Sigmoid colon (tissue), 7 donors: ENCODE measurements around the gene SRPK3. TPM values are rescaled to one million over a fixed set of nuclear protein-coding genes. Genes with fewer than 3 reads are reported as not detected.

Experiments used
- DNase-seq: peaks from one replicate; pipeline ENCODE4 v3.0.0-alpha.2; 2019
- H3K27ac ChIP-seq, 4 donors: fragments of 200-600 bp; sonication (generic); one replicate each; pipeline ENCODE4 v1.5.1; 2016 to 2019; ENCODE audit warnings: mild to moderate bottlenecking in 1 of 4
- H3K27me3 ChIP-seq, 3 donors: fragments of 200-600 bp; sonication (generic); one replicate each; pipeline ENCODE4 v1.5.1; 2019; ENCODE audit warnings: mild to moderate bottlenecking in 1 of 3
- H3K36me3 ChIP-seq, 4 donors: fragments of 200-600 bp; sonication (generic); one replicate each; pipeline ENCODE4 v1.5.1; 2016 to 2019
- H3K4me1 ChIP-seq, 4 donors: fragments of 200-600 bp; sonication (generic); one replicate each; pipeline ENCODE4 v1.5.1; 2017 to 2019
- H3K4me3 ChIP-seq, 4 donors: fragments of 200-600 bp; sonication (generic); one replicate each; pipeline ENCODE4 v1.5.1; 2017 to 2019; ENCODE audit warnings: mild to moderate bottlenecking in 2 of 4, moderate library complexity in 1 of 4
- H3K9me3 ChIP-seq, 4 donors: fragments of 200-600 bp in 3 of 4; sonication (generic) in 3 of 4; one replicate each; pipeline versions ENCODE4 v1.5.1 to v1.6.1; 2013 to 2019
- EP300 ChIP-seq, 4 donors: sonication (generic); formaldehyde crosslinking; IDR thresholded peaks; one replicate each; pipeline ENCODE4 v1.6.1; 2017; ENCODE audit warnings: antibody characterized with exemption in 4 of 4
- POLR2A ChIP-seq, 2 donors: fragments of 450-650 bp; IDR thresholded peaks; one replicate each; pipeline ENCODE4 v1.6.1; 2016; ENCODE audit warnings: antibody characterized with exemption in 2 of 2, mild to moderate bottlenecking in 2 of 2, moderate library complexity in 2 of 2
- POLR2AphosphoS5 ChIP-seq, 4 donors: sonication (generic); formaldehyde crosslinking; IDR thresholded peaks; one replicate each; pipeline ENCODE4 v1.6.1; 2017; ENCODE audit warnings: antibody characterized with exemption in 4 of 4
- WGBS, 2 donors: extraction: QIAGEN DNeasy Blood & Tissue Kit; methylation state at CpG; one replicate each; pipeline ENCODE4 v1.1.7; 2013; 5-methylcytosine and 5-hydroxymethylcytosine counted together
- intact Hi-C: fragments of 100-400 bp; cut with DNase I; formaldehyde crosslinking; loops from one replicate; pipeline ENCODE4 v1.15.1; 2023
- polyA plus RNA-seq, 3 donors: library from polyadenylated mRNA; stranded (reverse); fragments of 200-250 nt; gene quantifications; one replicate each; pipeline ENCODE4 v1.2.3, GENCODE V29; 2013
- total RNA-seq, 4 donors: library from RNA; depleted of rRNA; stranded (reverse); fragments of >200 nt; gene quantifications; one replicate each; pipeline ENCODE4 v1.1.0, GENCODE V29; 2016
- TF ChIP-seq, protein P1 (sequence below), 4 experiments: fragments of 450-650 bp in 3 of 4; fragments of 200-600 bp in 1 of 4; IDR thresholded peaks; one replicate each; pipeline ENCODE4 v1.5.1; 2016 to 2019; ENCODE audit warnings: antibody characterized with exemption in 4 of 4, mild to moderate bottlenecking in 3 of 4, moderate library complexity in 2 of 4
- donor health status: healthy with polysubstance abuse.
- donor health status: Bipolar disorder and iron deficiency.
- donor health status: healthy.

Gene SRPK3
- total and polyA plus RNA-seq, 7 donors = 0.31 to 13.0 (median 4.6) TPM; not detected in 2

DNA sequence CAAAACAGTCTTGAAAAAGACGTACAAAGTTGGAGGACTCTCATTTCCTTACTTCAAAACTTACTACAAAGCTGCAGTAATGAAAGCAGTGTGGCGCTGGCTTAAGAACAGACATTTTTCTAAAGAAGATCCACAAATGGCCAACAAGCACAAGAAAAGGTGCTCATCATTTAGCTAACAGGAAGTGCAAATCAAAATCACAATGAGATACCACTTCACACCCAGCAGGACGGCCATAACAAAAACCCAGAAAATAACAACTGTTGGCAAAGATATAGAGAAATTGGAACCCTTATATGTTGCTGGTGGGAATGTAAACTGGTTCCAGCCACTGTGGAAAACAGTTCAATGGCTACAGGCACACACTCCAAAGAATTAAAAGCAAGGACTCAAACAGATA is 46.2 kb downstream of the SRPK3 start:
- no peak overlapping the region for H3K27ac ChIP-seq
- WGBS, 2 donors = 71% methylated on average over 3 of the region's 3 CpGs
- H3K4me1 ChIP-seq = peaks cover 0 to 22% (median 4%) of the 10 kb centered on the region in 4 donors
- intact Hi-C loops = no loop called here
- no peaks in the 10 kb centered on the region for H3K36me3 ChIP-seq
- no peaks in the 10 kb centered on the region for H3K27me3 ChIP-seq
- no peak overlapping the region for H3K4me3 ChIP-seq
- TF ChIP-seq POLR2AphosphoS5 (IDR thresholded peaks at IDR 0.05) (no peak), EP300 (IDR thresholded peaks at IDR 0.05) (no peak), POLR2A (IDR thresholded peaks at IDR 0.05) (no peak)
- TF ChIP-seq, protein P1, sequence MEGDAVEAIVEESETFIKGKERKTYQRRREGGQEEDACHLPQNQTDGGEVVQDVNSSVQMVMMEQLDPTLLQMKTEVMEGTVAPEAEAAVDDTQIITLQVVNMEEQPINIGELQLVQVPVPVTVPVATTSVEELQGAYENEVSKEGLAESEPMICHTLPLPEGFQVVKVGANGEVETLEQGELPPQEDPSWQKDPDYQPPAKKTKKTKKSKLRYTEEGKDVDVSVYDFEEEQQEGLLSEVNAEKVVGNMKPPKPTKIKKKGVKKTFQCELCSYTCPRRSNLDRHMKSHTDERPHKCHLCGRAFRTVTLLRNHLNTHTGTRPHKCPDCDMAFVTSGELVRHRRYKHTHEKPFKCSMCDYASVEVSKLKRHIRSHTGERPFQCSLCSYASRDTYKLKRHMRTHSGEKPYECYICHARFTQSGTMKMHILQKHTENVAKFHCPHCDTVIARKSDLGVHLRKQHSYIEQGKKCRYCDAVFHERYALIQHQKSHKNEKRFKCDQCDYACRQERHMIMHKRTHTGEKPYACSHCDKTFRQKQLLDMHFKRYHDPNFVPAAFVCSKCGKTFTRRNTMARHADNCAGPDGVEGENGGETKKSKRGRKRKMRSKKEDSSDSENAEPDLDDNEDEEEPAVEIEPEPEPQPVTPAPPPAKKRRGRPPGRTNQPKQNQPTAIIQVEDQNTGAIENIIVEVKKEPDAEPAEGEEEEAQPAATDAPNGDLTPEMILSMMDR (IDR thresholded peaks at IDR 0.05) = no peak
- DNase-seq = no peak
- no peaks in the 10 kb centered on the region for H3K9me3 ChIP-seq

DNA sequence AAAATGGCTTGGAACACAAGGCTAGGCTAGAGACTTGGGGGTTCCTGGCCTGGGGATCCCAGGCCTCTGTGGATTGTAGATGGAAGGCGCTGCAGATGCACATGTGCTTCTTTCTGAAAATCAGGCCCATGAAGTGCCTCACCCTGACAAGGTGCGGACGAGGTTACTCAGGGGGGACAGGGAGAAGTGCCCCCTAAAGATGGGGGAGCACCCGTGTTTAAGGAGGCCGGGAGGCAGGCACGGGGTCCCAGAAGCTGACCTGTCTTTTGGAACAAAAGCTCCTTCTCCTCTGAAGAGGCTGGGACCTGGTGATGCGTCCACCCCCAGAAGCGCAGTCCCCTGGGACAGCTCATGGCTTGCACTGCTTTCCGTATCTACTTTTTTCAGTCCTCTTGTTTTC is 47.1 kb downstream of the SRPK3 start:
- Histone ChIP-seq H3K27ac (peak overlapping the region; percentile 69 to 79 (median 76)), H3K4me1 (peaks cover 0 to 22% (median 4%) of the 10 kb centered on the region in 4 donors), H3K4me3 (peak overlapping the region in 2 of 4 donors; percentile 55 to 59), H3K27me3 (peaks cover 0 to 7% (median 0%) of the 10 kb centered on the region in 3 donors), H3K36me3 (no peaks in the 10 kb centered on the region), H3K9me3 (no peaks in the 10 kb centered on the region)
- intact Hi-C loops = loop anchor here (1.0 to 2.0 kb wide), 2 partner anchors 62 to 95 kb away; no protein-coding TSS in a partner anchor
- 75 to 79% methylated on average over 9 of the region's 9 CpGs for WGBS, 2 donors
- DNase-seq = peak; percentile 56
- no peak for TF ChIP-seq POLR2A (IDR thresholded peaks at IDR 0.05)
- TF ChIP-seq, protein P1 (IDR thresholded peaks at IDR 0.05) = no peak
- no peak for TF ChIP-seq POLR2AphosphoS5 (IDR thresholded peaks at IDR 0.05)
- TF ChIP-seq EP300 (IDR thresholded peaks at IDR 0.05) = no peak

DNA sequence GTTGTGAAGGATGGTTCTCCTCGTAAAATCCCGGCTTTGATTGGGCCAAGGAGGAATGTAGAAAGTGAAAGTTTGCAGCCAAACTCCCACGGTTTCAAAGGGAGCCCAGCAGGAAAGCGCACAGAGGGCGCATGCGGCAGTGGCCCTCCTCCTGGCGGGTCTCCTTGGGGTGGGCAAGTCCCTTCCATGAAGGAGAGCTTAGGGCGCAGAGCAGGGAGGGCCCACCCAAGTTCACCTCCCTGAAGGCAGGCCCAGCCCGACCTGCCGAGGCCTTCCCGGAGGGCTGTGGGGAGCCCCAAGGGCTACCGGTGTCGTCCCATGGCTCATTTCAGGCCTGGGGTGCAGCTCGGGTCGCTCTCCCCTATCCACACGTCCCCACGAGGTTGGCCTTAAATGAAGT is 47.5 kb downstream of the SRPK3 start:
- 26 to 40% methylated on average over 17 of the region's 17 CpGs for WGBS, 2 donors
- TF ChIP-seq EP300 (IDR thresholded peaks at IDR 0.05) (no peak), POLR2A (IDR thresholded peaks at IDR 0.05) (no peak), POLR2AphosphoS5 (IDR thresholded peaks at IDR 0.05) (no peak)
- TF ChIP-seq, protein P1 (IDR thresholded peaks at IDR 0.05) = no peak
- DNase-seq = peak; percentile 50
- no peaks in the 10 kb centered on the region for H3K36me3 ChIP-seq
- H3K27me3 ChIP-seq = peaks cover 0 to 7% (median 0%) of the 10 kb centered on the region in 3 donors
- peak overlapping the region; percentile 69 to 79 (median 76) for H3K27ac ChIP-seq
- H3K4me1 ChIP-seq = peaks cover 0 to 22% (median 4%) of the 10 kb centered on the region in 4 donors
- no peaks in the 10 kb centered on the region for H3K9me3 ChIP-seq
- peak overlapping the region; percentile 34 to 59 (median 52) for H3K4me3 ChIP-seq
- intact Hi-C loops = loop anchor here (1.0 to 2.0 kb wide), 2 partner anchors 62 to 94 kb away; no protein-coding TSS in a partner anchor

DNA sequence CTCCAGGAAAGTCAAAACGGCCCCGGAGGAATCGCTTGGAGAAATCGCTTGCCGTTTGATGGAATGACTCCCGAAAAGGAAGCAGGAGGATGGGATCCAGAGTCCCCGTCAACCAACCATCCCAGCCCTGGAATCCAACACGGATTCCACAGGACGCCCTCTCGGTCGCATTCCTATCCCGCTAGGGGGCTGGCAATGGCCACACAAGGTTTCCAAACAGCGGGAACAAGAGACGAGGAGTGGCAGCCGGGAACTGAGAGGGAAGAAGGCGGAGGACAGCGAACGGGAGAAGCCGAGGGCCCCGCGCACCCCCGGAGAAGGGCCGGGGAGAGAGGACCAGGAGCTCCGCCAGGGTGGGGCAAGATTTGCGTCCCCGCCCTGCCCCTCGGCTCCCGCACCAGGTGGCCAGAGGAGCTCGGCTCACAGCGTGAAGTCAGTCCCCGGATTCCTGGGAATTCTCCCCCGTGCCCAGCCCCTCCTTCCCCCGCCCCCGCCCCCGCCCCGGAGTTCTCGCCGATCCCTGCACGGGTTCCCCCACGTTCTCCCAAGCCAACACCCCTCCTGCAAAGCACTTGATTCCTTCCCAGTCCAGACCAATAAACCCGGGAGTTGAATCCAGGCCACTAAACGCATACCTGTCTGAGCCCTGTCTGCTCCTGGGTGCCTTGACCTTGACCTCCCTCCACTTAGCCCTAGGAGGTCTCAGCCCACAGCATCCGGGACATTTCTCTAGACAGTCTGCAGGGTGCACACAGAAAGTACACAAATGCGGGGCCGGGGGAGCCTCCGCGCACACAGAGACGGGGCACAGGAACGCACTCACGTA is 48.1 kb downstream of the SRPK3 start:
- peak; percentile 52 for DNase-seq
- WGBS, 2 donors = 8 to 10% methylated on average over 50 of the region's 50 CpGs
- Histone ChIP-seq H3K4me1 (peaks cover 0 to 22% (median 4%) of the 10 kb centered on the region in 4 donors), H3K27ac (peak overlapping the region; percentile 69 to 79 (median 76)), H3K27me3 (peaks cover 0 to 7% (median 0%) of the 10 kb centered on the region in 3 donors), H3K9me3 (no peaks in the 10 kb centered on the region), H3K36me3 (no peaks in the 10 kb centered on the region), H3K4me3 (peak overlapping the region; percentile 34 to 59 (median 52))
- TF ChIP-seq, protein P1 (IDR thresholded peaks at IDR 0.05) = no peak
- no peak for TF ChIP-seq POLR2A (IDR thresholded peaks at IDR 0.05)
- TF ChIP-seq EP300 (IDR thresholded peaks at IDR 0.05) = no peak
- no peak for TF ChIP-seq POLR2AphosphoS5 (IDR thresholded peaks at IDR 0.05)
- intact Hi-C loops = loop anchor here (1.0 to 2.0 kb wide), 2 partner anchors 63 to 94 kb away; no protein-coding TSS in a partner anchor
